ENCODE results near the gene BLMH. TPM values are rescaled to one million over a fixed set of nuclear protein-coding genes. Genes with fewer than 3 reads are reported as not detected.

The BLMH gene
- total RNA-seq, 4 donors from 2014 or later = 16.6 to 22.4 (median 20.8) TPM

DNA sequence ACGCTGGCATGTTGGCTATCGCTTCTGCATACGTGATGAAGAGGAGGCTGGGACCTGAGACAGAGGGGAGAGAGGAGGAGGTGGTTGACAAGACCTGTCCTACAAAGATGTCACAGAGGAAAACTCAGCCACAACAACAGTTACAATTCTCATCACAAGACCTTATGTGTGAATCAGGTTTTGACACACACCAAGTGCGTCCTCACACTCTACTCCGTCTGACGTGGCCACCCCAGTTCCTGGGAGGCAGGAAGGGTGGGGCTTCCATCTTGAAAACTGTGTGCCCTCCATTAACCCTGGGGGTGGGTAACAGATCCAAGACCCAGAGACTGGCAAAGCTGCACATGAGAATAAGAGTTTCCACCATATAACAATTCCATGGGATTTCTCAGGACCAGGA lies 80.4 kb downstream of the BLMH start:
- Histone ChIP-seq H3K27me3 (peaks cover 0 to 12% (median 0%) of the 10 kb centered on the region in 4 donors), H3K36me3 (no peaks in the 10 kb centered on the region), H3K9me3 (no peaks in the 10 kb centered on the region), H3K27ac (replicated peaks in 1 of 4) (no peak overlapping the region), H3K4me1 (no peaks in the 10 kb centered on the region), H3K4me3 (no peak overlapping the region)
- intact Hi-C loops (cut with DNase I) = no loop called here
- TF ChIP-seq EP300 (IDR thresholded peaks at IDR 0.05) = no peak
- no peak for TF ChIP-seq POLR2AphosphoS5 (IDR thresholded peaks at IDR 0.05)
- TF ChIP-seq POLR2A (IDR thresholded peaks at IDR 0.05; ENCODE audit: low read depth) = no peak
- TF ChIP-seq, protein P1, sequence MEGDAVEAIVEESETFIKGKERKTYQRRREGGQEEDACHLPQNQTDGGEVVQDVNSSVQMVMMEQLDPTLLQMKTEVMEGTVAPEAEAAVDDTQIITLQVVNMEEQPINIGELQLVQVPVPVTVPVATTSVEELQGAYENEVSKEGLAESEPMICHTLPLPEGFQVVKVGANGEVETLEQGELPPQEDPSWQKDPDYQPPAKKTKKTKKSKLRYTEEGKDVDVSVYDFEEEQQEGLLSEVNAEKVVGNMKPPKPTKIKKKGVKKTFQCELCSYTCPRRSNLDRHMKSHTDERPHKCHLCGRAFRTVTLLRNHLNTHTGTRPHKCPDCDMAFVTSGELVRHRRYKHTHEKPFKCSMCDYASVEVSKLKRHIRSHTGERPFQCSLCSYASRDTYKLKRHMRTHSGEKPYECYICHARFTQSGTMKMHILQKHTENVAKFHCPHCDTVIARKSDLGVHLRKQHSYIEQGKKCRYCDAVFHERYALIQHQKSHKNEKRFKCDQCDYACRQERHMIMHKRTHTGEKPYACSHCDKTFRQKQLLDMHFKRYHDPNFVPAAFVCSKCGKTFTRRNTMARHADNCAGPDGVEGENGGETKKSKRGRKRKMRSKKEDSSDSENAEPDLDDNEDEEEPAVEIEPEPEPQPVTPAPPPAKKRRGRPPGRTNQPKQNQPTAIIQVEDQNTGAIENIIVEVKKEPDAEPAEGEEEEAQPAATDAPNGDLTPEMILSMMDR (IDR thresholded peaks at IDR 0.05) = no peak
- WGBS = 84% methylated on average over 6 of the region's 6 CpGs
- DNase-seq (ENCODE audit: extremely low spot score) = no peak

DNA sequence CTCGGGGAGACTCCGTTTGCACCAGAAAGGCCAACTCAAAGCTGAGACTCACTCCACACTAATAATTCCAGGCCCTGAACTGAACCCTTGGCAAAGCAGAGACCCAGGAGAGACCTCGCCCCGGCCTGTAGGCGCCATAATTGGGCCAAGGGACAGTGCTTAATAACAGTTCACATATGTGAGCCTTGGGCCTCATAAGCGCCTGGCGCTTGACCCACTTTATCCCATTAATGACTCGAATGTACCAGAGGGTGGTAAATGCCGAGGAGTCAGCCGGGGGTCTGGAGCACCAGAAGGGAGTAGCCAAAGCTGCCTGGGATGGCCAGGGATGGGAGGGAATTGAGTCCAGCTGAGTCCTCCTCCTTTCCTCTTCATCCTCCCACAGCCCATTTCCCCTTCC lies 80.8 kb downstream of the BLMH start:
- H3K9me3 ChIP-seq = no peaks in the 10 kb centered on the region

DNA sequence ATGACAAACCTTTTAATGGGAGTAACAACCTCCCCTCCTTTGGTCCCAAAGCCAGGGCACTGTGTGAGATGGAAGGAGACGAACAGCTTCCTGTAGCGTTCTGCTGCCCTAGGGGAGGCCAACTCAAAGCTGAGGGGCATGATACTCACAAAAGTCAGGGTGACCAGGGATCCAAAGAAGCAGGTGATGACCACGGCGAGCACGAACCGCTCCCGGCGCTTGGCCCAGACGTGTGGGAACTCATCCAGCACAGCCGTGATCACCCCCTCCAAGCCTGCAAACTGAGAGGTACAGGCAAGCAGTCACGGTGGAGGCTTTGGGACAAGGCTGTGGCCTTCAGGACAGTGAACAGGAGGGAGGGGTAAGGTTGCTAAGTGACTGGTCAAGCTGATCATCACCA lies 81.4 kb downstream of the BLMH start:
- no peaks in the 10 kb centered on the region for H3K9me3 ChIP-seq
- H3K4me1 ChIP-seq = no peaks in the 10 kb centered on the region
- H3K4me3 ChIP-seq = no peak overlapping the region
- no peaks in the 10 kb centered on the region for H3K36me3 ChIP-seq
- no peak for TF ChIP-seq EP300 (IDR thresholded peaks at IDR 0.05)
- no peak for TF ChIP-seq POLR2AphosphoS5 (IDR thresholded peaks at IDR 0.05)
- no peak for TF ChIP-seq POLR2A (IDR thresholded peaks at IDR 0.05; ENCODE audit: low read depth)
- TF ChIP-seq, protein P1 (IDR thresholded peaks at IDR 0.05) = no peak
- DNase-seq (ENCODE audit: extremely low spot score) = no peak
- WGBS = 85% methylated on average over 11 of the region's 11 CpGs
- peaks cover 0 to 20% (median 0%) of the 10 kb centered on the region in 4 donors for H3K27me3 ChIP-seq
- no peak overlapping the region for H3K27ac ChIP-seq (replicated peaks in 1 of 4)
- intact Hi-C loops (cut with DNase I) = no loop called here

More for the DNA sequence above, 80.8 kb downstream of the BLMH start:
- no peak for TF ChIP-seq POLR2A (IDR thresholded peaks at IDR 0.05; ENCODE audit: low read depth)
- no peak for TF ChIP-seq POLR2AphosphoS5 (IDR thresholded peaks at IDR 0.05)
- no peak for TF ChIP-seq EP300 (IDR thresholded peaks at IDR 0.05)
- TF ChIP-seq, protein P1 (IDR thresholded peaks at IDR 0.05) = no peak
- H3K36me3 ChIP-seq = no peaks in the 10 kb centered on the region
- no peaks in the 10 kb centered on the region for H3K4me1 ChIP-seq
- no peak overlapping the region for H3K27ac ChIP-seq (replicated peaks in 1 of 4)
- H3K4me3 ChIP-seq = no peak overlapping the region
- intact Hi-C loops (cut with DNase I) = no loop called here
- H3K27me3 ChIP-seq = peaks cover 0 to 15% (median 0%) of the 10 kb centered on the region in 4 donors
- no peak for DNase-seq (ENCODE audit: extremely low spot score)
- WGBS = 94% methylated on average over 4 of the region's 10 CpGs

GRCh38 chr17:30209930-30210329 lies 81.8 kb downstream of the BLMH start:
- H3K27me3 ChIP-seq = peaks cover 0 to 21% (median 0%) of the 10 kb centered on the region in 4 donors
- 87% methylated on average over 7 of the region's 7 CpGs for WGBS
- TF ChIP-seq POLR2A (IDR thresholded peaks at IDR 0.05; ENCODE audit: low read depth) = no peak
- no peak for TF ChIP-seq EP300 (IDR thresholded peaks at IDR 0.05)
- no peak for TF ChIP-seq POLR2AphosphoS5 (IDR thresholded peaks at IDR 0.05)
- TF ChIP-seq, protein P1 (IDR thresholded peaks at IDR 0.05) = no peak
- no peak overlapping the region for H3K27ac ChIP-seq (replicated peaks in 1 of 4)
- H3K4me3 ChIP-seq = no peak overlapping the region
- H3K4me1 ChIP-seq = no peaks in the 10 kb centered on the region
- no peaks in the 10 kb centered on the region for H3K9me3 ChIP-seq
- intact Hi-C loops (cut with DNase I) = no loop called here
- DNase-seq (ENCODE audit: extremely low spot score) = no peak
- H3K36me3 ChIP-seq = no peaks in the 10 kb centered on the region

DNA sequence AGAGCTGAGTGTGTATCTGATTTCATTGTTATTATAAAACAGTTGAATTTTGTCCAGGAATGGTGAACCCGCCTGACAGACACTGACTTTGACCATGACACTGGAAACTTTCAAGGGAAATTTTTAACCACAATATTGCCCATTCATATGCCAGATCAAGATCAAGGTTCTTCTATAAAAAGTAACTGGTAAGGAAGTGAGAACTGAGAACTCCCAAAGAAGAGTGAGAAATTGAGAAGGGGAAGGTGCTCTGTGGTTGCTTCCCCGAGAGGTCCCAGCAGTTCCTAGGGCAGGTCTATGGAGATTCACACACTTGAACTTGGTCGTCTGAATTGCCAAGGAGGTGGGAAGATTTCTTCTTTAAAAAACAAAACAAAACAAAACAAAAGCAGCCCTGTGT lies 83.5 kb downstream of the BLMH start:
- peak; percentile 1 for DNase-seq (ENCODE audit: extremely low spot score)
- Histone ChIP-seq H3K27ac (replicated peaks in 1 of 4) (no peak overlapping the region), H3K27me3 (peaks cover 0 to 34% (median 0%) of the 10 kb centered on the region in 4 donors), H3K36me3 (no peaks in the 10 kb centered on the region), H3K9me3 (no peaks in the 10 kb centered on the region), H3K4me1 (no peaks in the 10 kb centered on the region), H3K4me3 (no peak overlapping the region)
- intact Hi-C loops (cut with DNase I) = no loop called here
- TF ChIP-seq POLR2AphosphoS5 (IDR thresholded peaks at IDR 0.05) (no peak), EP300 (IDR thresholded peaks at IDR 0.05) (no peak), POLR2A (IDR thresholded peaks at IDR 0.05; ENCODE audit: low read depth) (no peak)
- TF ChIP-seq, protein P1 (IDR thresholded peaks at IDR 0.05) = no peak
- WGBS = 68% methylated on average over 3 of the region's 3 CpGs

All from esophagus muscularis mucosa (tissue), 4 donors.